GM13977 (cell line): ENCODE data around the gene DCAF7.

Experiments
- DNase-seq: peaks from one replicate; pipeline ENCODE4 v3.0.0; 2012; ENCODE audit warnings: low spot score
- in situ Hi-C: fragments of 300-500 bp; cut with MboI; formaldehyde crosslinking; loops from one replicate; pipeline ENCODE4 v1.12.0; 2022; ENCODE audit warnings: low sequenced_read_pairs, low pct_unique_long_range_greater_than_20kb, mixed read lengths, inconsistent platforms; ENCODE audit not compliant: unreplicated experiment
- TF ChIP-seq, protein P1 (sequence below): IDR thresholded peaks from 2 replicates; pipeline ENCODE4 v1.5.1; 2012; ENCODE audit warnings: mild to moderate bottlenecking, control low read depth; ENCODE audit not compliant: insufficient read depth; ENCODE audit errors: extremely low read depth, missing control alignments

DCAF7 gene

DNA sequence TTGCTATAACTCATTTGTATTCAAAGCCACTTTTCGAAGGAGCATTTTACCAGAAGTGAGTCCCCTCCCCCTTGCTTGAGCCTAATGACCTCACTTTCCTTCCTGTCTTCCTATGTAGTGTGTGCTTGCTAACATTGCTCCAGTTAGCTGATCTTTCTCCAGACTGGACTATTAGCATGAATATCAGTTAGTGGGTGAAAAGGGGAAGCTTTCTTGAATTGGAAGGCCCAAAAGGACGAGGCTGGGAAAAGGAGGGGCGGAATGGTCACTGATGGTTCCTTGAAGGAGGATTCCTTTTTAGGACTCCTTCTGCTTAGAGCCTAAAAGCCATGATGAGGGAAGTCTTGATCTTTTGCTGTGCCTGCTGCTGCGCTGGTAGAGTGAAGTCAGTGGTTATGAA is 83.9 kb downstream of the DCAF7 start:
- DNase-seq = no peak
- in situ Hi-C loops = no loop called here
- TF ChIP-seq, protein P1, sequence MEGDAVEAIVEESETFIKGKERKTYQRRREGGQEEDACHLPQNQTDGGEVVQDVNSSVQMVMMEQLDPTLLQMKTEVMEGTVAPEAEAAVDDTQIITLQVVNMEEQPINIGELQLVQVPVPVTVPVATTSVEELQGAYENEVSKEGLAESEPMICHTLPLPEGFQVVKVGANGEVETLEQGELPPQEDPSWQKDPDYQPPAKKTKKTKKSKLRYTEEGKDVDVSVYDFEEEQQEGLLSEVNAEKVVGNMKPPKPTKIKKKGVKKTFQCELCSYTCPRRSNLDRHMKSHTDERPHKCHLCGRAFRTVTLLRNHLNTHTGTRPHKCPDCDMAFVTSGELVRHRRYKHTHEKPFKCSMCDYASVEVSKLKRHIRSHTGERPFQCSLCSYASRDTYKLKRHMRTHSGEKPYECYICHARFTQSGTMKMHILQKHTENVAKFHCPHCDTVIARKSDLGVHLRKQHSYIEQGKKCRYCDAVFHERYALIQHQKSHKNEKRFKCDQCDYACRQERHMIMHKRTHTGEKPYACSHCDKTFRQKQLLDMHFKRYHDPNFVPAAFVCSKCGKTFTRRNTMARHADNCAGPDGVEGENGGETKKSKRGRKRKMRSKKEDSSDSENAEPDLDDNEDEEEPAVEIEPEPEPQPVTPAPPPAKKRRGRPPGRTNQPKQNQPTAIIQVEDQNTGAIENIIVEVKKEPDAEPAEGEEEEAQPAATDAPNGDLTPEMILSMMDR = no peak

DNA sequence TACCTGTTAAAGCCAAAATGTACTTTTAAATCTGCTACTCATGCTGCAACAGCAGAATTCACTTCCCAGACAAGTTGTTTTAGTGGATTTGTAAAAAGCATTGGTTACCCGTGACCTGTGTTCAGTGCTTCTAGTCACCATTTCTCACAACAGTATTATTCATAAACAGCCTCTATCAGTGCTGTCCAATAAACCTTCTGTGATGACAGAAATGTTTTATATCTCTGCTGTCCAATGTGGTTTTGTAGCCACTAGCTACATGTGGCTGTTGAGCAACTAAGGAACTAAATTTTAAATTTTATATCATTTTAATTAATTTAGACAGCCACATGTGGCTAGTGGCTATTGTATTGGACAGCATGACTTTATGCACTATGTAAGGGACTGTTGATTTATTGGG is 84.5 kb downstream of the DCAF7 start:
- in situ Hi-C loops = no loop called here
- DNase-seq = no peak
- TF ChIP-seq, protein P1 = no peak

DNA sequence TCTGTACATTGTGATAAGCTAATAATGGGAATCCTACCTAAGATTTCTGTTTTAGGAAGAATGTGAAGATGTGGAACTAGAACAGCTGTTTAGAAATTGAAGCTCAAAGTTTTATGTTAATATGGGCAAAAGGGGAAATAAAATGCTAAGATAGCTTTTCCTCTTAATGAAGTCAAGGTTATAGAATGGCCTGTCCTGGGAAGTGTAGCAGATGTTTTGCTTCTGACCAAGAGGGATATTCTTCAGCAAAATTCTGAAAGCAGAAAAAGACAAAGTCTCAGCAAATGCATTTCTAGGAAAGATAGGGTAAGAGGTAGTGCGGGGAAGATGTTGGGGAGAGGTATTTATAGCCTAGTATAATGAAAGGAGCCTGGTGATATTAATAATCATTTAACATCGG is 85.0 kb downstream of the DCAF7 start:
- TF ChIP-seq, protein P1 = no peak
- in situ Hi-C loops = no loop called here
- DNase-seq = no peak

DNA sequence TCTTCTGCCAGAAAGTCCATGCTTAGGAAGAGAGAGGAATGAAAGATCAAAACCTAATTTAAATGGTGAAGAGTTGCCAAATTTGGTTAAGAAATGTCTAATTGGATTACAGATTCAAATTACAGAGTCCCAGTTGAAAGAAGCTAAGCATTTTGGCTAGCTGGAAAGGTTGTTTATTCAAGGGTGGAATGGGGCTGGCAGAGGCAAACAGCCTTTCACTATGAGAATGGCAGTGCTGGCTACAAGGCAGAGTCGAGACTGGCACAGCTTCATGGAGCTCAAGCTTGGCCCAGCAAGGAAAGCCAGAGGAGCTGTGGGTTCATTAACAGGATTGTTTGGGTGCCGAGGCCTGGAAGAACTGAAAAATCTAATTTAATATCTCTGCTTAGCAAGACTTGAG is 85.5 kb downstream of the DCAF7 start:
- in situ Hi-C loops = no loop called here
- TF ChIP-seq, protein P1 = no peak
- no peak for DNase-seq

DNA sequence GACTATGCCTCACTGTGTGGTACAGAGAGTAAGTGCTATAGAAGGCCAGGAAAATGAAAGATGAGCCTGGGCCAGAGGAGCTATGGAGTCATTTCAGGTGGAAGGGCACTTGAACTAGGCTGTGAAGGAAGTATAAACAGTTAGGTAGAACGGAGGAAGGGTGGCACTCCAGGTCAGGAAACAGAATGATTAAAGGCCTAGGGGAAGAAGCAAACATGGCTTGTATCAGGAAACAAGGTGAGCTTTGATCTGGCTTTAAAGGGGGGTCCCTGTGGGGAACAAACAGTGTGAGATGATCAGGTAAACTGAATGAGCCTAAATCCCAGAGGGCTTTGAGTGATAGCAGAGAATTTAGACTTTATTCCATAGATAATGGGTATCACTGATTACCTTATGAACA is 88.8 kb downstream of the DCAF7 start:
- DNase-seq = no peak
- in situ Hi-C loops = no loop called here
- TF ChIP-seq, protein P1 = no peak

DNA sequence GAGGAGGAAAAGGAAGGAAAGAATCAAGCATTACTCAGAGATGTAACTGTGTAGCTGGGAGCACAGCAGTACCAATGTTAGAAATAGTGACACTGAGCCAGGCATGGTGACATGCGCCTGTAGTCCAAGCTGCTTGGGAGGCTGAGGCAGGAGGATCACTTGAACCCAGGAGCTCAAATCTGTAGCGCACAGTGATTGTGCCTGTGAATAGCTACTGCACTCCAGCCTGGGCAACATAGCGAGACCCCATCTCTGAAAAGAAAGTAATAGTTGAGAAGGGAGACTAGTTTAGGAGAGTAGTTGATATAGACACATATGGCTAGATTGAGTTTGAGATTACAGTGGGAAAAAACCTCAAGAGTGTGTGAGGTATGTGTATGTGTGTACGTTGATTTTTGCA is 89.8 kb downstream of the DCAF7 start:
- TF ChIP-seq, protein P1 = no peak
- in situ Hi-C loops = no loop called here
- DNase-seq = no peak
